Mesenchymal stem cell (in vitro differentiated cells and primary cell): ENCODE measurements around the gene RFTN1.

ENCODE experiments used
- DNase-seq: peaks from one replicate; pipeline ENCODE4 v3.0.0-alpha.2; 2013
- H2AFZ ChIP-seq: one replicate; pipeline ENCODE4 v1.6.1; 2013; ENCODE audit warnings: low read depth, mild to moderate bottlenecking, control low read depth, inconsistent platforms, low read length, moderate library complexity
- H2AK5ac ChIP-seq: 2 replicates; pipeline ENCODE4 v1.6.1; 2013; ENCODE audit warnings: low read length, moderate library complexity, mild to moderate bottlenecking, inconsistent platforms; ENCODE audit not compliant: severe bottlenecking
- H2BK120ac ChIP-seq: one replicate; pipeline ENCODE4 v1.6.1; 2013; ENCODE audit warnings: low read depth, mild to moderate bottlenecking, inconsistent platforms, low read length, moderate library complexity
- H2BK12ac ChIP-seq, 2 experiments: one replicate each; pipeline ENCODE4 v1.6.1; 2013; ENCODE audit warnings: inconsistent platforms in 2 of 2, low read length in 2 of 2, mild to moderate bottlenecking in 2 of 2, moderate library complexity in 2 of 2, control low read depth in 1 of 2
- H2BK15ac ChIP-seq: one replicate; pipeline ENCODE4 v1.6.1; 2013; ENCODE audit warnings: mild to moderate bottlenecking, low read depth, inconsistent platforms; ENCODE audit not compliant: poor library complexity, severe bottlenecking
- H2BK5ac ChIP-seq: 2 replicates; pipeline ENCODE4 v1.6.1; 2013; ENCODE audit warnings: low read depth, mild to moderate bottlenecking, low read length, control low read depth, inconsistent platforms; ENCODE audit not compliant: poor library complexity, severe bottlenecking
- H3K14ac ChIP-seq, 2 experiments: one replicate each; pipeline ENCODE4 v1.6.1; 2013; ENCODE audit warnings: inconsistent platforms in 2 of 2, low read length in 2 of 2, control low read depth in 1 of 2, mild to moderate bottlenecking in 1 of 2, moderate library complexity in 1 of 2
- H3K18ac ChIP-seq, 2 experiments: one replicate each; pipeline ENCODE4 v1.6.1; 2013; ENCODE audit warnings: inconsistent platforms in 2 of 2, low read length in 2 of 2, control low read depth in 1 of 2, low read depth in 1 of 2, mild to moderate bottlenecking in 1 of 2
- H3K23ac ChIP-seq, 2 experiments: one replicate each; pipeline ENCODE4 v1.6.1; 2013; ENCODE audit warnings: inconsistent platforms in 2 of 2, low read length in 2 of 2, mild to moderate bottlenecking in 2 of 2, moderate library complexity in 2 of 2, control low read depth in 1 of 2
- H3K27ac ChIP-seq: 2 replicates; pipeline ENCODE4 v1.5.1; 2013; ENCODE audit warnings: mild to moderate bottlenecking, moderate library complexity, low read length, control low read depth, inconsistent platforms; ENCODE audit not compliant: poor library complexity, severe bottlenecking
- H3K27me3 ChIP-seq, 2 experiments: 2 replicates each; pipeline versions ENCODE4 v1.6.1 to v1.7.0; 2013; ENCODE audit warnings: low read length in 2 of 2, mild to moderate bottlenecking in 2 of 2, moderate library complexity in 2 of 2, control low read depth in 1 of 2, inconsistent platforms in 1 of 2; ENCODE audit not compliant: control insufficient read depth in 1 of 2, insufficient read depth in 1 of 2
- H3K36me3 ChIP-seq, 2 experiments: 2 replicates each; pipeline versions ENCODE4 v1.6.1 to v1.7.0; 2013; ENCODE audit warnings: low read length in 2 of 2, control low read depth in 1 of 2, inconsistent platforms in 1 of 2, low read depth in 1 of 2, mild to moderate bottlenecking in 1 of 2; ENCODE audit not compliant: insufficient read depth in 2 of 2, control insufficient read depth in 1 of 2
- H3K4ac ChIP-seq, 2 experiments: one replicate each; pipeline ENCODE4 v1.6.1; 2013; ENCODE audit warnings: inconsistent platforms in 2 of 2, low read length in 2 of 2, mild to moderate bottlenecking in 2 of 2, moderate library complexity in 2 of 2, control low read depth in 1 of 2, low read depth in 1 of 2
- H3K4me1 ChIP-seq: 2 replicates; pipeline ENCODE4 v1.6.1; 2013; ENCODE audit warnings: low read depth, low read length, control low read depth; ENCODE audit not compliant: control insufficient read depth, insufficient read depth
- H3K4me2 ChIP-seq: 2 replicates; pipeline ENCODE4 v1.6.1; 2013; ENCODE audit warnings: low read length, mild to moderate bottlenecking, inconsistent platforms; ENCODE audit not compliant: poor library complexity, severe bottlenecking
- H3K4me3 ChIP-seq, 2 experiments: 2 replicates each; pipeline versions ENCODE4 v1.5.1 to v1.7.0; 2013; ENCODE audit warnings: low read length in 2 of 2, mild to moderate bottlenecking in 2 of 2, control low read depth in 1 of 2, low read depth in 1 of 2; ENCODE audit not compliant: insufficient read depth in 1 of 2
- H3K79me1 ChIP-seq: replicated peaks from 2 replicates; pipeline ENCODE4 v1.6.1; 2013; ENCODE audit warnings: mild to moderate bottlenecking, control low read depth, low read length, inconsistent platforms; ENCODE audit not compliant: poor library complexity, severe bottlenecking
- H3K9ac ChIP-seq: 2 replicates; pipeline ENCODE4 v1.7.0; 2013; ENCODE audit warnings: mild to moderate bottlenecking, low read length, moderate library complexity
- H3K9me3 ChIP-seq: 2 replicates; pipeline ENCODE4 v1.7.0; 2013; ENCODE audit warnings: mild to moderate bottlenecking, low read length; ENCODE audit not compliant: control insufficient read depth
- H4K8ac ChIP-seq: one replicate; pipeline ENCODE4 v1.6.1; 2013; ENCODE audit warnings: inconsistent platforms, mild to moderate bottlenecking, low read length, moderate library complexity
- H4K91ac ChIP-seq: one replicate; pipeline ENCODE4 v1.6.1; 2013; ENCODE audit warnings: mild to moderate bottlenecking, low read length, inconsistent platforms
- WGBS: methylation state at CpG from one replicate; pipeline ENCODE4 v1.1.7; 2013; ENCODE audit warnings: mixed read lengths; 5-methylcytosine and 5-hydroxymethylcytosine counted together

Gene RFTN1

DNA sequence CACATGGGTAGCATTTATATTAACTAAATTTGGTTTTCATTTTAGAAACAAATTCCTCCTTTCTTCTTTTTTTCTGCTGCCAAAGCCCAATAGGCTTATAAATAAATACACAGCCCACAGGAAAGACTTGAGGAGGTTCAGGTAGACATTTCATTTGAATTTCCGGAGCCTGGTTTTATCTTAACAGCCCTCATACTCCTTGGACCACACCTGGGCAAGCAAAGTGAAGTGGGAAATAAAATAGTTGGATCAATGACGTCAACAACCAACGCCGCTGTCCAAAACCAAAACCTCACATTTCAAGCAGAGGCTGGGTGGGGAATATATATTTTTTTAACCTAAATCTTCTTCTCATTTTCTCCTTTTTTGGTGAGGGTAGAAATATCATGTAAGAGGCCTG lies 53.2 kb downstream of the RFTN1 start:
- H2BK5ac ChIP-seq: no peak overlapping the region
- peaks cover 24% of the 10 kb centered on the region for H3K79me1 ChIP-seq
- H2BK15ac ChIP-seq: no peak overlapping the region
- WGBS: no CpG with 5 or more reads among the region's 4 CpGs
- no peak overlapping the region for H2AFZ ChIP-seq
- DNase-seq: no peak
- no peak overlapping the region for H3K14ac ChIP-seq
- H4K91ac ChIP-seq: no peak overlapping the region
- H3K18ac ChIP-seq: no peak overlapping the region
- no peak overlapping the region for H3K4me3 ChIP-seq
- no peak overlapping the region for H3K4ac ChIP-seq
- H2BK12ac ChIP-seq: no peak overlapping the region
- H3K23ac ChIP-seq: no peak overlapping the region
- H3K9ac ChIP-seq: no peak overlapping the region
- H2AK5ac ChIP-seq: no peak overlapping the region
- no peak overlapping the region for H2BK120ac ChIP-seq
- peaks cover 3 to 8% of the 10 kb centered on the region in 2 experiments for H3K36me3 ChIP-seq
- no peaks in the 10 kb centered on the region for H3K27me3 ChIP-seq
- no peak overlapping the region for H3K27ac ChIP-seq
- no peak overlapping the region for H3K4me2 ChIP-seq
- H4K8ac ChIP-seq: no peak overlapping the region
- no peaks in the 10 kb centered on the region for H3K9me3 ChIP-seq
- H3K4me1 ChIP-seq: peaks cover 2% of the 10 kb centered on the region

DNA sequence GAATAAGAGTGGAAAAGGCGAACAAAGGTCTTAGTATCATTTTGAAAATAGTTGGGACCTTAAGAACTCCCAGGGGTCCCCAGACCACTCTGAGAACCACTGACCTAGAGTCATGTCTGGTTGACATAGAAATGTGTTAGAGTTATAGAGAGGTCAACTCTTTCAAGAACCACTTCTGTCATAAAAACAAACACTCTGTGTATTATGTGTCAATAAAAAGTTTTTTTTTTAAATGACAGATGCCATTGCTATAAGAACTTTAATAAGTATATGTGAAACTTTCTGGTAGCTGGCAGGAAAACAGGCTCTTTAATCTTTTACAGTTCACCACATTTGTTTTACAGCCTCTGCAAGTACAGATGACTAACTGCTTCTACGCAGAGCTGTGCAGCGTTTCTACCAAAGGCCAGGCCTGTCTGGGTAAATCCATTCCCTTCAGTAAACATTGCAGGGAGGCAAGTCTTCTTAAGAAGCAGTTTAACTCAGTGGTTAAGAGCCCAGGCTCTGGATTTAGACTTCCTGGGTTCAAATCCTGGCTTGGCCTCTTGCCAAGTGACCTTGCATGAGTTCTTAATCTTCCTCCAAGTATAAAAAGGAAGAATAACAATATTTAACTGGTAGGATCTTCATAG lies 56.6 kb downstream of the RFTN1 start:
- Histone ChIP-seq H2BK120ac (no peak overlapping the region), H3K9ac (peak overlapping the region; percentile 1), H2AFZ (no peak overlapping the region), H2BK15ac (no peak overlapping the region), H4K8ac (no peak overlapping the region), H3K18ac (no peak overlapping the region), H4K91ac (no peak overlapping the region), H3K4ac (no peak overlapping the region), H2BK5ac (no peak overlapping the region), H3K9me3 (no peaks in the 10 kb centered on the region), H3K79me1 (peaks cover 18% of the 10 kb centered on the region), H2BK12ac (no peak overlapping the region), H3K4me2 (no peak overlapping the region), H3K14ac (no peak overlapping the region), H3K27ac (peak overlapping the region; percentile 74), H2AK5ac (no peak overlapping the region), H3K4me3 (no peak overlapping the region), H3K4me1 (peaks cover 3% of the 10 kb centered on the region), H3K27me3 (no peaks in the 10 kb centered on the region), H3K23ac (no peak overlapping the region), H3K36me3 (peaks cover 0 to 5% of the 10 kb centered on the region in 2 experiments)
- 32% methylated on average over 3 of the region's 3 CpGs for WGBS
- DNase-seq: peak; percentile 92

DNA sequence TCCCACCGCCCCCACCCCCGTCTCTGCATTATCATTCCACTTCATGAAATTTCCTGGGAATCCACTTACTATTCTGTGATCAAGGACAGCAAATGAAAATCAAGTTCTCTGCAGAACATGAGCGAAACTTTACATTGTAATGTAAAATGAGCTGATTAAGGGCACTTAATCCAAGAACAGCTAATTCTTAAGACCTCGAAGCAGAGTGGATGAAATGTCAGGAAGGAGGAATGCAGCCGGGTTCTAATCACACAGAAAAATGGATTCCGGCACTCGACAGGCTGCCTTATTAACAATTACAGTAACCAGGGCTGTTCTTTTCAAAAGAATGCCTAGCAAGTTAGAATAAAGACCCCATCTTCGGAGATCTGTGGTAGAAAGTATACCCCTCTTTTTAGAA lies 57.5 kb downstream of the RFTN1 start:
- Histone ChIP-seq H2AK5ac (peak overlapping the region; percentile 49), H2BK12ac (no peak overlapping the region), H3K4me3 (no peak overlapping the region), H3K4me2 (no peak overlapping the region), H4K8ac (no peak overlapping the region), H3K9me3 (no peaks in the 10 kb centered on the region), H3K27me3 (no peaks in the 10 kb centered on the region), H3K9ac (no peak overlapping the region), H2BK15ac (no peak overlapping the region), H3K36me3 (peaks cover 3 to 9% of the 10 kb centered on the region in 2 experiments), H2BK5ac (no peak overlapping the region), H2BK120ac (no peak overlapping the region), H4K91ac (no peak overlapping the region), H3K4me1 (peaks cover 4% of the 10 kb centered on the region), H3K4ac (no peak overlapping the region), H3K27ac (no peak overlapping the region), H3K23ac (no peak overlapping the region), H3K14ac (no peak overlapping the region), H3K18ac (peak overlapping the region in 1 of 2 experiments; percentile 29), H2AFZ (no peak overlapping the region), H3K79me1 (peaks cover 27% of the 10 kb centered on the region)
- 87% methylated on average over 7 of the region's 8 CpGs for WGBS
- DNase-seq: no peak

DNA sequence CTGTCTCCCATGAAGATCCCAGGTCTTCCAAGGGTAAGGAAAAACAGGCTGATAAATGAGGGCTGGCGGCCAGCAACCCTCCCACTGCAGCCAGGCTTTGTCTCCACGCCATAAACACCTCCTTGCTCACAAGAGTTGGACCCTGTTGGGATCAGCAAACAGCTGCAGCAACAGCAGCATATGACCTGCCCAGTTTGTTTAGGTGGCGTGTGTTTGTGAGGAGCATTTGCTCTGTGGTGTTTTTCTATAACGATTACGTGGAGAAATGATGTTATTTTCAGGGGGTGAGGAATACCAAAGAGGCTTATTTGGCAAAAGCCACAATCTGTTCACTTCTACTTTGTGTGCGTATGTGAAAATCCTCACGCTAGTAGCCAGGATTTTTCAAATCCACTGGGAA lies 58.5 kb downstream of the RFTN1 start:
- no peak overlapping the region for H4K91ac ChIP-seq
- 92% methylated on average over 7 of the region's 7 CpGs for WGBS
- H3K36me3 ChIP-seq: peaks cover 4 to 10% of the 10 kb centered on the region in 2 experiments
- H3K18ac ChIP-seq: peak overlapping the region in 1 of 2 experiments; percentile 0
- H2BK120ac ChIP-seq: no peak overlapping the region
- H3K27me3 ChIP-seq: no peaks in the 10 kb centered on the region
- no peak for DNase-seq
- peak overlapping the region; percentile 45 for H3K9ac ChIP-seq
- no peak overlapping the region for H2BK15ac ChIP-seq
- H3K4me2 ChIP-seq: no peak overlapping the region
- H3K23ac ChIP-seq: peak overlapping the region in 1 of 2 experiments; percentile 46
- no peak overlapping the region for H2BK5ac ChIP-seq
- peaks cover 4% of the 10 kb centered on the region for H3K4me1 ChIP-seq
- peaks cover 30% of the 10 kb centered on the region for H3K79me1 ChIP-seq
- H3K4me3 ChIP-seq: peak overlapping the region in 1 of 2 experiments; percentile 3
- no peak overlapping the region for H3K27ac ChIP-seq
- H4K8ac ChIP-seq: peak overlapping the region; percentile 48
- no peaks in the 10 kb centered on the region for H3K9me3 ChIP-seq
- peak overlapping the region; percentile 70 for H2AK5ac ChIP-seq
- H2BK12ac ChIP-seq: peak overlapping the region in 1 of 2 experiments; percentile 37
- H3K14ac ChIP-seq: no peak overlapping the region
- H3K4ac ChIP-seq: no peak overlapping the region
- H2AFZ ChIP-seq: no peak overlapping the region
